Measurements from ENCODE around the gene FAM222A.

Gene FAM222A

DNA sequence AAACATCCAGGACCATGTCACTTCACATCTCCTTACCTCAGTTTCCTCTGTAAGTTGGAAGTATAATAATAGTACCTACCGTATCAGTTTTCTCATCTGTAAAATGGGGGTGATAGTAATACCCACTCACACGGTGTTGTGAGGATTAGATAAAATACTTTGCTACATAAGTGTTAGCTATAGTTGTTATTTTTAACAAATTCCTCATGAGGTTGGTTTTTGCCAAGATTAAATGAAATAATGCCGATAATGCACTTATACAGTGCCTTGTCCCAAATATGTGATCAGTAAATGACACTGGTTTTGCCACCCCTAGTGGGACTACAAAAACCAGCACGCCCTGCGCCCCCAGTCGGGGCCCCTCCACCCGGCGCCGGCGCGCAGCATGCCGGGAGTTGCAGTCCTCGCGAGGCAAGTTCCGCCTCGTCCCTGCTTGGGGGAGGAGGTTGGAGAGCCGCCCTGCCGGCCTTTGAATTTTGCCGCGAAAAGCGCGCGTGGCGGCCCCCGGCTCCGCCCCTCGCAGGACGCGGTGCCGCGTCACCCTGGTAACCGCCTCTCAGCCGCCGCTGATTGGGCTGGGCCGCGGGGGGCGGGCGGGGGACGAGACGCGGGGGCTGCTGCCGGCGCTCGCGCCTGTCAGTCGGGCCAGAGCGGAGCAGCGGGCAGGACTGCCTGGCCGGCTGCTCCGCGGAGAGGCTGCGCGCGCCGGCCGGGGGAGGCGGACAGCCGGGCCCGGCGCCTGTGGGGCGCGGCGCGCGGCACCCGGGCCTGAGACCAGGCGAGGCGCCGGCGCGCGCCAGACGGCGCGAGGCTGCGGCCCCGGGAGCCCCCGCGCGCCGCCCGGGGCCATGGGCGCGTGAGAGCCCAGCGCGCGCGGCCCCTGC, at the start of gene FAM222A:
Gene FAM222A, plus strand, starts transcription at position 639 of the 884 bp plus-strand sequence. CDS start 30,322 bp downstream, outside the sequence.
- DNase-seq: peak; percentile 98

DNA sequence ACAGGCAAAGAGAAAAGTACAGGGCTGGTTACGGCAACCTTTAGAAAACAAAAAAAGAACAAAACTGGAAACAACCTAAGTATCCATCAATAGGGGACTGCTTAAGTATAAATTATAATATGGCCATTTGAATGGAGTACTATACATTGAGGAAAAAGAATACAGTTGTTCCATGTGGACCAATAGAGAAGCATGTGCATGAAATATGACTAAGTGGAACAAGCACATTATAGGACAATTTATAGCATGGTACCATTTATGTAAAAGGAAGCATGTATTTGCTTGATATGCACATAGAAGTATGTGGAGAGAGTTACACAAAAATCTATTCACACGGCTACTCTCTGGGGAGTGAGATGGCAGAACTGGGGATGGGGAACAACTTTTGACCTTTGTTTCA, 49.2 kb upstream of the FAM222A start:
- DNase-seq: no peak

DNA sequence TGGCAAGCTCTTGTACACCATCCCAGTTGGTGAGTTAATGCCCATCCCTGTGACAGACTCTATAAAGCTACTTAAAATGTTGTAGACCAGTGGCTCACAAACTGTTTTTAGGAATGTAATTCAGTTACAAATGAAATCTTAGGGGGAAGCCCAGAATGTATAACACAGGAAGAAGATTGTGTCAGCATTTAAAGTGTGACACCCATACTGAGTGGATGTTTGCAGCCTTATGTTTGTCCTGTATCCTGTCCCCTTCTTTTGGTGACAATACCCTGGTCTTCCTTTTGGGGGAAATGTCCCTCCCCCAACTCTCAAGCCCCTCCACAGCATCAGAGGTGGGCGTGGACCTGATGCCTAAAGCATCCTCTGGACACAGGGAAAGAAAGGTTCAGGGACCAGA, 47.6 kb upstream of the FAM222A start:
- DNase-seq: no peak

DNA sequence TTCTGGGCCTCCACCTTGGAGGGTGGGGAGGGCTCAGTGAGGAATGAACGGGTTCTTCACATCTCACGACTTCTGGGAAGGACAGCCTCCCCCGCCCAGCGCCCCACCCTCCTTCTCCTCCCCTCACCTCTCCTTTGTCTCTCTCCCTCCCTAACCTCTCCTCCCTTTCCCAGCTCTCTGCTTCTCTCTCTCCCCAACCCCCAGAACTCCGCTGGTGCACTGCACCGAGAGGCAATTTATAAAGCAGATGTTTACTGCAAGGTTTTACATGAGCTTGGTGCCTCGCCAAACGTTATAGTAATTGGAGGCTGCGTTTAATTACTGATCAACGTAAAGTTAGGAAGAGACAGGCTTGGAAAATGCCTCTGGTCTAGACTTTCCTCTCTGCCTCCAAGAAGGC, 42.9 kb upstream of the FAM222A start:
- no peak for DNase-seq

DNA sequence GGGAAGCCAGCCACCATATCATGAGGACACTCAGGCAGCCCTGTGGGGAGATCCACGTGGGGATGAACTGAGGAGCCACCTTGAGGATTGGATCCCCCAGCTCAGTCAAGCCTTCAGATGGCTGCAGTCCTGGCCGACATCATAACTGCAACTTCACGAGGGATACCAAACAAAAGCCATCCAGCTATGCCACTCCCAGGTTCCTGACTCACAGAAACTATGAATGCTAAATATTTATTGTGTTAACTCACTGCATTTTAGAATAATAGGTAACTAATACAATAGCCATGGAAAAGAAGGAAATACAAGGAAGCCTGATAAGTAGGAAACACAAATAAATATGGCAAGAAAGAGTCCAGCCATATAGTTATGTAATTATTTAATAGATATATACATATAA, 42.1 kb upstream of the FAM222A start:
- DNase-seq: no peak

DNA sequence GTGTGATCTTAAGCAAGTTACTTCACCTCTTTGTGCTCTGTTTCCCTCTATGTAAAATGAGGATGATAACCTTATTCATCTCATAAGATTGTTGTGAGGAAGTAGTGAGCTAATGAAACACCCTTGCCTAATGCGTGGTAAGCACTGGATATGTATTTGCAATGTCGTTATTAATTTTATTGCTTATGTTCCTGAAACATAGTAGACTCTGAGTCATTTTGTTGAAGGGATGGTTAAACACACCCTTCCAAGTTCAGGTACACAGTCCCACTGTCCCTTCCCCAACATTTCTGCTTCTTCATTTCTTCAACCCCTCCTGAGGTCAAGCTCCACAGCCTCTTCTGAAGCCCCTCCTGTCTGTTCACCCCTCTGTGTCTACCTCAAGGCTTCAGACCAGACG, 40.2 kb upstream of the FAM222A start:
- DNase-seq: no peak

DNA sequence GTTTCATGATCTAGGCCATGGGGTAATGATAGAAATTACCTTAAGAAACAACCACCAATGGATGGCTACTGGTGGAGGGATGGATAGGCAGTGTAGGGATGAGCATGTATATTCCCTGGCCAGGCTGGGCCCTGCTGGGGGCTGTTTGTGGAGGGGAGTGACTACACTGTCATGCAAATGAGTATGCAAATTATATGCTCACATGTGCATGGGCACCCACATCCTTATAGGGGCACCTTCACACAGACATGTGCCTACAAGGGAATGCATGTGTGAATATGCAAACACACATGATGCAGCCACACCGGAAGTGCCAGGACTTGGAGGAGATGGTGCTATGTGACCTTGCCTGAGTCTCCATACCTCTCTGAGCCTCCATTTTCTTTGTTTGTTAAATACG, 39.7 kb upstream of the FAM222A start:
- DNase-seq: no peak

DNA sequence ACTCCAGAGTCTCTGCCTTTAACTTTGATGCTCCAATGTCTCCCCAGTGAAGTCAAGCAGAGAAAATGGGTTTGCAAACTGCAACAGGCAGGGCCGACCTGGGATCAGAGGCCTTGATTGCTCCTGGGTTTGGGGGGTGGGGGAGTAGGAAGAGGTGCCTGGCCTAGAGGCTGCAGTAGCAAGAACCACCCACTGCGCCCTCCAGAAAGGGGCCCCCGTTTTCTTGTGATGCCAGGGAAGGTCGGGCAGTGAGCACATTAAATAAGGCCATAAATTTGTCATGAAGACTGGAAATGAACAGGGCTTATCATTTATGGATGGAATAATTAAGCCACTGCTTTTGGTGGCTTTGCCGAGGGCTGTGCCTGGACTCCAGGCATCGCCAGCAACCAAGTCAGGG, 38.2 kb upstream of the FAM222A start:
- no peak for DNase-seq

DNA sequence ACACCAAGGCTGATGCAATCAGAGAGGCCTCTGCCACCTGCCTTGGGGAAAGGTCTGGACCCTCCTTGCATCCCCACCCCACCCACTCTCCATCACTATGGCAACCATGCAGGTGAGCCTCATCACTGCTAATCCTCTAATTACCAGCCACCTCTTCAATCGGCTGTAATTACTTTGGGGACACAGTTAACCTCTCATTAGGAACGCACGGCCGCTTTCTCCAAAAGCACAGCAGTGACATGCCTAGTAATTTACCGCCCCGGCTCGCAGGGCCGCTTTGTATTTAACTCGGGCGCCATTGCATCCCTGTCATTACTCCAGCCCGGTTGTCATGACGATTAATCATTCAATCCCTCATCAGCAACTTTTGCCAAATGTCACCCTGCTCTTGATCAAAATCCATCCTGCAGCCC, 36.3 kb upstream of the FAM222A start:
- no peak for DNase-seq

DNA sequence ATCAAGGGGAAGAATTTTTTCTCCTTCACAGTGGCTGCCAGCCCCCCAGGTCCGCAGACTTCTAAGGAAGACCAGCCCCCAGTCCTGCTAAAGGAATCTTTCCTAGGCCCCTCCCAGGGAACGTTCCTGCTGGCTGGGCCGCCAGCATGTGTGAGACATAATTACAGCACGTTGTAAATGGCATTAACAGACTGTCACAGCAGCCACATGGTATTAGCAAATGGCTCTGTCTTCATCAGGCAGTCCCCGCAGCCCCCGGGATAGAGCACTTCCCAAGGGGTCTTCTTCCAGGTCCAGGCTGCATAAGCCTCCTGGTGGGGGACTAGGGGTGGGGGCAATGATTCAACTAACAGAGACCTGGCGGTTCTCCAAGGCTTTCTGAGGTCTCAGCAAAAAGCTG, 34.9 kb upstream of the FAM222A start:
- DNase-seq: no peak

DNA sequence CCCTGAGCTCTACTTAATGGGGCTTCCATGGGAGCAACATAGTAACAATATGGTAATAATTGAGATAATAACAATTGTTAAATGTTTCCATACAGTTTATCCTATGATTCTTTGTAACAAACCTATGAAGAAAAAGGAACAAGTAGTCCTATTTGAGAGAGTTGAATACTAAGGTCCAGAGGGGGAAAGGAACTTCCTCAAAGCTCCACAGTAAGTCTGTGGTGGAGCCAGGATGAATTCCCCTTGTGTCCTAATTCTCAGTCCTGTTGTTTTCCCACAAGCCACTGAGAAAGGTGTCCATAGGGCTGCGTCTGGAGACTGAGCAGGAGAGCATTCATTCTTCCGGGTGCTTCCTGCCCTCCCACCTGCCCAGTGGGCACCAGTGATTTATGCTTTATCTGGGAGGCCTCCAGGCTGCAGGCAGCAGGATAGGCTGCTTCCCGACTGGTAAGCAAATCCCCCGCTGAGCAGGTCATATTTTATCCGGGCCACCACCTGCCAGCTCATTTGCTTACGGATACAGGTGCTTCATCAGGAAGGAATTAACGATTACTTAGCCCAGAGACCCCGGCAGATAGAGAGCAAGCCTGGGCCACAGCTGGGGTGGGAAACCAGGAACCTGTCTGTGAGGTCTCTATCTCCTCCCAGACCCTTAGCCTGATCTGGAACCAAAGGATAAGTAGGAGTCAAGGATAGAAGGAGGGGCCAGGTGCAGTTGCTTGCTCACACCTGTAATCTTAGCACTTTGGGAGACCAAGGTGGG, 33.9 kb upstream of the FAM222A start:
- DNase-seq: no peak

DNA sequence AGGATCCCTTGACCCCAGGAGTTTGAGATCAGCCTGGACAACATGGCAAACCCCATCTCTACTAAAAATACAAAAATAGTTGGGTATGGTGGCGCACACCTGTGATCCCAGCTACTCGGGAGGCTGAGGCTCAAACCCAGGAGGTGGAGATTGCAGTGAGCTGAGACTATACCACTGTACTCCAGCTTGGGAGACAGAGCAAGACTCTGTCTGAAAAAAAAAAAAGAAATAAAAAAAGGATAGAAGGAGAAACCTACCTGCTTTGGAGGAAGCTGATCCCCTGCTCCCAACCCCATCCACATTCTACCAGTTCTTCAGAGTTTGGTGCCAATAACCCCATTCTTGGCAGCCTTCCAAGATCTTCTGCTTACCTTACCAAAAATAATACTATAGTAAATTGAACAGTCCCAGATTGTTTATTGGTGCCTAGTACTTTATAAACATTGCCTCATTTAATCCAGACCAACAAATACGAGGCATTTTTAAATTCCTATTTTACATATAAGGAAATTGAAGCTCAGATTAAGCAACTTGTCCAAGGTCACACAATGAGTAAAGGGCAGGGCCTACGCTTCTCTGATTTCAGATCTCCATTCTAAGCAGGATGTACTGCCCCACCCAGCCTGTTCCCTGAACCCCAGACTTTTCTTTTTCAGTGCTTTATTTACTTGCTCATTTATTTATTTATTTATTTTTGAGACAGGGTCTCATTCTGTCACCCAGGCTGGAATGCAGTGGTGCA, 33.2 kb upstream of the FAM222A start:
- no peak for DNase-seq

DNA sequence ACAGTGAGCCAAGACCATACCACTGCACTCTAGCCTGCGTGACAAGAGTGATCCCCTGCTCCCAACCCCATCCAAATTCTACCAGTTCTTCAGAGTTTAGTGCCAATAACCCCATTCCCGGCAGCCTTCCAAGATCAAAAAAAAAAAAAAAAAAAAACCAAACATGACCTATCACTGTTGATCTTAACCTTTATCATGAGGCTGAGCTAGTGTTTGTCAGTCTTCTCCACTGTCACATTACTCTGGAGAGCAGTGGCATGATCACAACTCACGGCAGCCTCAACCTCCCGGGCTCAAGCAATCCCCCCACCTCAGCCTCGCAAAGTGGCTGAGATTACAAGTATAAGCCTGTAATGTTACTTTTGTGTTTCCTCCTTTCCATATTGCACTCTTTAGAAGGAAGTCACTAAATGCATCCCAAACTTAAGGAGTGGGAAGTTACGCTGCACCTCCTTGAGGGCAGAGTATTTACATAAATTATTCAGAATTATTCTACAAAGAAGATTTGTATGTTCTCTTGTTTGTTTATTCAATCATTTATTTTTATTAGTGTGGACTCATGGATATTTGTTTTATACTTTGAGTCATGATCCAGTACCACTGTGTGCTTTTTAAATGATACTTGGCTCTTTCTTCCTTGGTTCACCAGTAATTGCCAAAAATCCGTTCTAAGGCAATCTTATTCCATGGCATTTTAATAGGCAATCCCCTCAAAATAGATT, 31.5 kb upstream of the FAM222A start:
- no peak for DNase-seq

DNA sequence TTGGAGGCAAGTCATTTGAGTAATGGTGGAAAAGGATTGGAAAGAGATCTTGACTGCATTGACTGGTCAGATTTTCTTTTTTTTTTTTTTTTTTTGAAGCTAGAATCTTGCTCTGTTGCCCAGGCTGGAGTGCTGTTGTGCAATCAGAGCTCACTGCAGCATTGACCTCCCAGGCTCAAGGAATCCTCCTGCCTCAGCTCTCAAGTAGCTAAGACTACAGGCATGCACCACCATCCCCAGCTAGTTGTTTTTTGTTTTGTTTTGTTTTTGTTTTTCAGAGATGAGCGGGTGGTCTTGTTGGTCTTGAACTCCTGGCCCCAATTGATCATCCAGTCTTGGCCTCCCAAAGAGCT, 30.9 kb upstream of the FAM222A start:
- DNase-seq: no peak

DNA sequence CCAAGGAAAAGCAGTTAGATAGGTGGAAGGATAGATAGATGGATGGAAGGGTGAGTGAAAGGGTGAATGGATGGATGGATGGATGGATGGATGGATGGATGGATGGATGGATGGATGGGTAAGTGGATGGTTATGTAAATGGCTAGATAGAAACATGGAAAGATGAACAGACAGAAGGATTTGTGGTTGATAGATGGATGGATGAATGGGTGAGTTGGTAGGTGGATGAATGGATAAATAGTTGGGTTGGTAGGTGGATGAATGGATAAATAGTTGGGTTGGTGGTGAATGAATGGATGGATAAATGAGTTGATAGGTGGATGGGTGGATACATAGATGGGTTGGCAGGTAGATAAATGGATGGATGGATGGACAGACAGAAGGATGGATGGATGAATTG, 30.3 kb upstream of the FAM222A start:
- DNase-seq: no peak

DNA sequence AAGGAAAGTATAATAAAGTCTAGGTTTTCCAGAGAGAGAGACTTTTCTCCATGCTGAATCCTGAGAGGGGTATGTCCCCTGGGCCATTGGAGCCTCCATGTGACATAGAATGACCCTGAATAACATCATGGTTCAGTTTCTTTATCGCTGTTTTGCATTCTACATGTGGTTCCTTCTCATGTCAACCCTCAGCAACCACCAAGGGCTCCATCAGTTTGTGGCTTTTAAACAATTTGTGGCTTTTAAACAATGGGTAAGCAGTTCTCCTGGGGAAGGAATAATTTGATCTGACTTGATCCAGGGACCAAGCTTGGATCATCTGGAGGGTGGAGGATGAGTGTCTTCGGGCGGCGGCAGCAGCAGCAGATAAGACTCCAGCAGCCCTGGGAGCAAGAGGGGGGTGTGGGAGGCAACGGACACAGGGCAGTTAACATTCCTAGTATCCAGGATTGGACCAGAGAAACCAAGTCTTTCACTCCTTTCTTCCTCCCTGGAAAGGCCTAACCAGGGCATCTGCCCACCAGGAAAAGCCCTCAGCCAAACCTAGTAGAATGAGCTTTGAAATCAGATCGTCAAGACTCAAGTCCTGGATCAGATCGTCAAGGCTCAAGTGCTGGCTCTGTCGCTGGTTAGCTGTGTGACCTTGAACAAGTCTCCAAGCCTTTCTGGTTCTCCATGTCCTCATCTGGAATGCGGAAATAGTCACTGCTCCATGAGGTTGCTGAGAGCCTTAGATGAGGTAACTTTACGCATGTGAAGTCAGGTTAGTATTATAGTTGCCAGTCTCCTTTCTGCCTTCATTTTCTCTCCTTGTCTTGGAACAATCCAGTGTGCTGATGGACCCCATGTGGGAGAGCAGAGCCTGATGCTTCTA, 27.8 kb upstream of the FAM222A start:
- peak; percentile 90 for DNase-seq

DNA sequence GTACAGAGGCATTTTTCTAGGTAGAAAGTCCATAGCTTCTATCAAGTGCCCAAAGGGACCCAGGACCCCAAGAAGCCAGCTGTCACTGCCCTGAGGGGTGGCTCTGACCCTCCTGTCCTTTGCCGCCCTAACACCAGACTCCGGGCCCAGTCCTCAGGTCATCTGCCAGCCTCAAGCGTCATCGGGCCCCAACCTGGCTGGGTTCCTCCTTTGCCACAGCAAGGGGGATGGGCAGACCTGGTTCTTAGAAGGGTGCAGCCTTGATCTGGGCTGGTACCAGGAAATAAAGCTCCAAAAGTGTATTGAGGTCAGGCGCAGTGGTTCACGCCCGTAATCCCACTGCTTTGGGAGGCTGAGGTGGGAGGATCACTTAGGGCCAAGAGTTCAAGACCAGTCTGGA, 27.1 kb upstream of the FAM222A start:
- DNase-seq: peak; percentile 50

DNA sequence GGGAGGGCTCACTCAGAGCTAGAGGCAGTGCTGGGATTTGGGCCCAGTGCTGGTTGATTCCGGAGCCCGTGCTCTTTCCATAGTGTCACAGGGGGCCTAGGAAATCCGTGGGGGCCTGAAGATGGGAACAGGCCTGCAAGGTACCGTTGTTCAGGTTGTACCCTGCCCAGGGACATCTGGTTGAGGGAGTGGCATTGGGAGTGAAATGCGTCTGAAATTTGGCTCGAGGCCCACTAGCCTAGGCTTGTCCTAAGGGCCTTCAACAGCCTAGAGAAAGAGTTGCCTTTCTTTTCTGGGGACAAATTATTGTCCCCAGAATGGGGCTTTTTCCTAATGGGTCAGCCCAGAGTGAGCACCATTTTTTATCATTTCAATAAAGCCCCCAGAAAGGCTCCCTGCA, 26.4 kb upstream of the FAM222A start:
- no peak for DNase-seq

DNA sequence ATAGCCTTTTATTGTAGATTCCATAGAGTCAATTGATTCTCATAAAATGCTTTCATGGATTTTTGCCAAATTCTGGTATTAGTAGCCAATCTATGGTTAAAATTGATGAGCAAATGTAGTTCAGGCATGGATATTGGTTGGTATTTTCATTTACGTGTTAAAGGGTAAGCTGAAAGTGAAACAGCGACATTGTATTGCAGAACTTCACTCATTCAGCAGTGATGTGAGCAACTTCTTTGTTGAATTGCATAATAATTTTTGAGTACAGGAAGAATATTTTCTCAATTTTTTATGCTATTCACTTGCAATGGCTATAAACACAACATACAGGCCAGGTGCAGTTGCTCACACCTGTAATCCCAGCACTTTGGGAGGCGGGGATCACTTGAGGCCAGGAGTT, 24.2 kb upstream of the FAM222A start:
- peak; percentile 11 for DNase-seq

DNA sequence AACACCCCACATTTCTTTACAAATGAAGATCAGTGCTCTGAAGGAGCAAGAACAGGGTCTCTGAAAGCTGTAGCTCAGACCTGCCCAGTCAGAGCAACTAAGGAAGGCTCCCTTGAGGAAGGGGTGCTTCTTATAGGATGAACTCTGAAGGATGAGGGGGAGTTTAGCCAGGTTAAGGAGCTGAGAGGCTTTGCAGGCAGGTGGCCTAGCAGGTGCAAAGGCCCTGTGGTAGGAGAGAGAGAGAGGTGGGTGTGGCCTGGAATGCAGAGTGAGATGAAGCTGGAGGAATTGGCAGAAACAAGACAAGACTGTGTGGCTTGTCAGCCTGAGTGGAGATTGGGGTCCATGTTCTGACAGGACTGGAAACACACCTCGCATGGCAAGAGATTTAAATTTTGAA, 20.5 kb upstream of the FAM222A start:
- no peak for DNase-seq

DNA sequence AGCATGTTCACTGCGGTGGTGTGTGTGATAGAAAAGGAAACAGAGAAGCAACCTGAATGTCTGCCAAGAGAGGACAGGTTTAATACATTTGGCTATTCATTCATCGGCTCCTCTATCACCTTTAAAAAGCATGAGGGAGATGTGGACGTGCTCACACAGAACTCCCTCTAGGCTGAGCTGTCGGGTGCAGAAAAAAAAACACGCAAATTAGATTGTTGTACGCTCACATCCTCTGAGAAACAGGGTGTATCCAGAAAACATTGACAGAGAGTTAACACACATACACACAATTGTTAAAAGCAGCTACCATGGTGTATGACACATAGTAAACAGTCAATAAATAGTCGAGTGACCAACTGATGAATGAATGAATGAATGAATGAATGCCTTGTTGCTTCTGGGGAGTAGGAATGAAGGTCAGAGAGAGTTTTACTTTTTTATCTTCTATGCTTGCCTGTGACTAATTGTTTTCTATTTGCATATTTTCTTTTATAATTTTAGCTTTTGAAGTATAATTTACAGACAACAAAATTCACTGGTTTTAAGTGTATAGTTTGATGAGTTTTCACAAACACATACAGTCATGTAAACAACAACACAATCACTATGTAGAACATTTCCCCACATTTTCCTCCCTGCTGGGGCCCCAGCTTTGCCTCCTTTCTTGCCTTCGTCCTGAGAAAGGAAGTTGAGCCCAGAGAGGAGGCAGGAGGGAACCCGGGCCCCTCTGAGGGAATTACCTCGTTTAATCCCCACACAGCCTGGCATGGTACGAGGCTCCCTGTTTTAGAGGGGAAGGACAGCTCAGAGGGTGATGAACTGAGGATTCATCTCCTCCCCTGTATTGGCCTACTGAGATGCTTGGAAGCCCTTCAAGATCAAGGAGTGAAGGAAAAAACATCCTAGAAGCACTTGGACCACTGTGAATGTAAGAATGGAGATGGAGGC, 19.7 kb upstream of the FAM222A start:
- DNase-seq: no peak

Measured in OCI-M1 (cell line).